Measurements from ENCODE around the gene HHIPL1. TPM values are rescaled to one million over a fixed set of nuclear protein-coding genes. Genes with fewer than 3 reads are reported as not detected.

The HHIPL1 gene
- total RNA-seq, 6 donors from 2014 or later: 0.61 to 2.2 (median 1.3) TPM

DNA sequence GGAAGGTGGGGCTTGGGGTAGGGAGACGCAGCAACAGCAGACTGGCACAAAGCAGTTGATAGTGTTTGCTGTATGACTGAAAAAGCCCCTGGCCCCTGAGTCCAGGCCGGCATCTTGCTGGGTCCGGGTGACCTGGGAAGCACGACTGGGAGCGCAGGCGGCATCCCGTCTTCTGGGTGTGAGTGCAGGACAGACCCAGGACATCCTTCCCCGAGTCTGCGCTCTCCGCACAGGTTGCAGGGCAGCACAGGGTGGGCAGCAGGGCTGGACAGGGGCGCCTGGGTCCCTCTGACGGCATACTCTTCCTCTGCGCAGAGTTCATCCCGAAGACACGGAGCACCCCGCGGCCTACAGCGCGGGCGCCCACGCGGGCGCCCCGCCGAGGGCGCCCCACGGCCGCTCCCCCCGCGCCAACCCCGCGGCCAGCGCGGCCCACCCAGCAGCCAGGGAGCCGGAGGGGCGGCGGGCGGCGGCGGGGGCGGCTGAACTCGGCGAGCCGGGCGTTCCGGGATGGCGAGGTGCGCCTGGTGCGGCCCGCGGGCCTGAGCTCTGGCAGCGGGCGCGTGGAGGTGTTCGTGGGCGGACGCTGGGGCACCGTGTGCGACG lies 29.9 kb downstream of the HHIPL1 start:
- peak in 1 of 2 donors; percentile 48 for DNase-seq
- 75 to 87% methylated on average over 9 to 60 of the region's 60 CpGs for WGBS, 2 donors
- Histone ChIP-seq H3K4me1 (no peaks in the 10 kb centered on the region), H3K4me3 (no peak overlapping the region), H3K9me3 (peaks cover 0 to 12% (median 9%) of the 10 kb centered on the region in 4 donors), H3K36me3 (no peaks in the 10 kb centered on the region), H3K27ac (no peak overlapping the region), H3K27me3 (peaks cover 0 to 5% (median 0%) of the 10 kb centered on the region in 4 donors)
- TF ChIP-seq POLR2A (IDR thresholded peaks at IDR 0.05) (no peak), POLR2AphosphoS5 (IDR thresholded peaks at IDR 0.05) (no peak), EP300 (IDR thresholded peaks at IDR 0.05) (no peak)
- TF ChIP-seq, protein P1, sequence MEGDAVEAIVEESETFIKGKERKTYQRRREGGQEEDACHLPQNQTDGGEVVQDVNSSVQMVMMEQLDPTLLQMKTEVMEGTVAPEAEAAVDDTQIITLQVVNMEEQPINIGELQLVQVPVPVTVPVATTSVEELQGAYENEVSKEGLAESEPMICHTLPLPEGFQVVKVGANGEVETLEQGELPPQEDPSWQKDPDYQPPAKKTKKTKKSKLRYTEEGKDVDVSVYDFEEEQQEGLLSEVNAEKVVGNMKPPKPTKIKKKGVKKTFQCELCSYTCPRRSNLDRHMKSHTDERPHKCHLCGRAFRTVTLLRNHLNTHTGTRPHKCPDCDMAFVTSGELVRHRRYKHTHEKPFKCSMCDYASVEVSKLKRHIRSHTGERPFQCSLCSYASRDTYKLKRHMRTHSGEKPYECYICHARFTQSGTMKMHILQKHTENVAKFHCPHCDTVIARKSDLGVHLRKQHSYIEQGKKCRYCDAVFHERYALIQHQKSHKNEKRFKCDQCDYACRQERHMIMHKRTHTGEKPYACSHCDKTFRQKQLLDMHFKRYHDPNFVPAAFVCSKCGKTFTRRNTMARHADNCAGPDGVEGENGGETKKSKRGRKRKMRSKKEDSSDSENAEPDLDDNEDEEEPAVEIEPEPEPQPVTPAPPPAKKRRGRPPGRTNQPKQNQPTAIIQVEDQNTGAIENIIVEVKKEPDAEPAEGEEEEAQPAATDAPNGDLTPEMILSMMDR (IDR thresholded peaks at IDR 0.05): no peak
- no peak for ATAC-seq (ENCODE audit: low FRiP score in 2 of 2)

DNA sequence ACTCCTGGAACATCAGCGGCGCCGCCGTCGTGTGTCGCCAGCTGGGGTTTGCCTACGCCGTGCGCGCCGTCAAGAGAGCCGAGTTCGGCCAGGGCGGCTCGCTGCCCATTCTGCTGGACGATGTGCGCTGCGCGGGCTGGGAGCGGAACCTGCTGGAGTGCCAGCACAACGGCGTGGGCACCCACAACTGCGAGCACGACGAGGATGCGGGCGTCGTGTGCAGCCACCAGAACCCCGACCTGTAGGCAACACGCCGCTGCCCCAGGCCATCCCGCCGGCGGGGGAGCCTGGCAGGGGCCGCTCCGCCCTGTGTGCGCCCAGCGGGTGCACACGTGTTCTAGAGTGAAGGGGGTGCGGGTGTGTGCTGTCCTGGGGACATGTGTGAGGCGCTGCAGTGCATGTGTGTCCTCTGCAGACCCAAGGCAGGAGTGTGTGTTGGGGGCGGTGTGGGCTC lies 30.5 kb downstream of the HHIPL1 start:
- peaks cover 0 to 5% (median 0%) of the 10 kb centered on the region in 4 donors for H3K27me3 ChIP-seq
- H3K36me3 ChIP-seq: no peaks in the 10 kb centered on the region
- ATAC-seq (ENCODE audit: low FRiP score in 2 of 2) (no peak), DNase-seq (peak in 1 of 2 donors; percentile 79)
- H3K4me1 ChIP-seq: no peaks in the 10 kb centered on the region
- peaks cover 0 to 12% (median 9%) of the 10 kb centered on the region in 4 donors for H3K9me3 ChIP-seq
- H3K27ac ChIP-seq: no peak overlapping the region
- TF ChIP-seq, protein P1 (IDR thresholded peaks at IDR 0.05): no peak
- TF ChIP-seq POLR2A (IDR thresholded peaks at IDR 0.05): no peak
- no peak for TF ChIP-seq EP300 (IDR thresholded peaks at IDR 0.05)
- TF ChIP-seq POLR2AphosphoS5 (IDR thresholded peaks at IDR 0.05): no peak
- 72 to 81% methylated on average over 20 to 42 of the region's 42 CpGs for WGBS, 2 donors
- no peak overlapping the region for H3K4me3 ChIP-seq

DNA sequence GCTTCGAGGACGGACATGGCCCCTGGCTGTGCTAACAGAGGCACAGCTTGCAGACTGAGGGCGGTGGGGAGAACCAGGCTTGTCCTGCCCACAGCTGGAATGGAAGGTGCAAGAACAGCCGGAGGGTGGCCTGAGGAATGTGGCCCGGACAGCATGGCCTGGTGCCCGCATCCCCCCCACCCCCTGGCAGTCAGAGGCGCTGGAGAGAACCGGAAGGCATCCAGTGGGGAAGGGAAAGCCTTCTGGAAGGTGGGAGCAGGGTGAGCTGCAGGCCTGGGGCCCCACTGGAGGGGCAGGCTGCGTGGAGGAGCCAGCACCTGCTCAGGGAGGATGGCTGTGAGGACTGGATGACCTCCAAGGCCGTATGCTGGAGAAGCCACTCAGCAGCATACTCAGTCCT lies 31.0 kb downstream of the HHIPL1 start:
- Histone ChIP-seq H3K4me1 (no peaks in the 10 kb centered on the region), H3K27ac (no peak overlapping the region), H3K27me3 (peaks cover 0 to 5% (median 0%) of the 10 kb centered on the region in 4 donors), H3K9me3 (peaks cover 0 to 12% (median 9%) of the 10 kb centered on the region in 4 donors), H3K4me3 (no peak overlapping the region), H3K36me3 (no peaks in the 10 kb centered on the region)
- 56 to 67% methylated on average over 8 to 10 of the region's 10 CpGs for WGBS, 2 donors
- TF ChIP-seq EP300 (IDR thresholded peaks at IDR 0.05): no peak
- DNase-seq (peak in 1 of 2 donors; percentile 71), ATAC-seq (ENCODE audit: low FRiP score in 2 of 2) (no peak)

DNA sequence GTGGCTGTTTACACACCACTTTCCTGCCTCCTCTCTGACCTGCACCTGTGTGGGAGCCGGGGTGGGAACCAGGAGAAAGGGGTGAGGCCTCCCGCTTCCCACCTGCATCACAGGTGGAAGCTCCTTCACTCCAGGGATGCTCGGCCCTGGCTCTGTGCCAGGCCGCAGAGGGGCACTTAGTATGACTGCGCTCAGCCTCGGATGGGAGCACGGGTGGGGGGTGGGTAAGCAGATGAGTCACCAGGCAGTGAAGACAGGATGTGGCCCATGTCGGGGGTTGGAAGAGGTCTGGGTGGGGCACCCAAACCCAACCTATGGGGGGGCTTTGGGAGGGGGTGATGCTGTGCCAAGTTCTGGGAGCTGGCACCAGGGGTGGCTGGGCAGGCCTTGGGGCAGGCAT lies 31.7 kb downstream of the HHIPL1 start:
- no peak overlapping the region for H3K4me3 ChIP-seq
- peaks cover 0 to 12% (median 9%) of the 10 kb centered on the region in 4 donors for H3K9me3 ChIP-seq
- DNase-seq: peak in 1 of 2 donors; percentile 73
- H3K27me3 ChIP-seq: peaks cover 0 to 5% (median 0%) of the 10 kb centered on the region in 4 donors
- H3K36me3 ChIP-seq: no peaks in the 10 kb centered on the region
- TF ChIP-seq EP300 (IDR thresholded peaks at IDR 0.05) (no peak), POLR2A (IDR thresholded peaks at IDR 0.05) (no peak), POLR2AphosphoS5 (IDR thresholded peaks at IDR 0.05) (no peak)
- TF ChIP-seq, protein P1 (IDR thresholded peaks at IDR 0.05): no peak
- no peaks in the 10 kb centered on the region for H3K4me1 ChIP-seq
- WGBS, 2 donors: 65% methylated on average over 8 of the region's 8 CpGs; no CpG with 5 or more reads in 1 of the 2 donors
- H3K27ac ChIP-seq: no peak overlapping the region
- no peak for ATAC-seq (ENCODE audit: low FRiP score in 2 of 2)

DNA sequence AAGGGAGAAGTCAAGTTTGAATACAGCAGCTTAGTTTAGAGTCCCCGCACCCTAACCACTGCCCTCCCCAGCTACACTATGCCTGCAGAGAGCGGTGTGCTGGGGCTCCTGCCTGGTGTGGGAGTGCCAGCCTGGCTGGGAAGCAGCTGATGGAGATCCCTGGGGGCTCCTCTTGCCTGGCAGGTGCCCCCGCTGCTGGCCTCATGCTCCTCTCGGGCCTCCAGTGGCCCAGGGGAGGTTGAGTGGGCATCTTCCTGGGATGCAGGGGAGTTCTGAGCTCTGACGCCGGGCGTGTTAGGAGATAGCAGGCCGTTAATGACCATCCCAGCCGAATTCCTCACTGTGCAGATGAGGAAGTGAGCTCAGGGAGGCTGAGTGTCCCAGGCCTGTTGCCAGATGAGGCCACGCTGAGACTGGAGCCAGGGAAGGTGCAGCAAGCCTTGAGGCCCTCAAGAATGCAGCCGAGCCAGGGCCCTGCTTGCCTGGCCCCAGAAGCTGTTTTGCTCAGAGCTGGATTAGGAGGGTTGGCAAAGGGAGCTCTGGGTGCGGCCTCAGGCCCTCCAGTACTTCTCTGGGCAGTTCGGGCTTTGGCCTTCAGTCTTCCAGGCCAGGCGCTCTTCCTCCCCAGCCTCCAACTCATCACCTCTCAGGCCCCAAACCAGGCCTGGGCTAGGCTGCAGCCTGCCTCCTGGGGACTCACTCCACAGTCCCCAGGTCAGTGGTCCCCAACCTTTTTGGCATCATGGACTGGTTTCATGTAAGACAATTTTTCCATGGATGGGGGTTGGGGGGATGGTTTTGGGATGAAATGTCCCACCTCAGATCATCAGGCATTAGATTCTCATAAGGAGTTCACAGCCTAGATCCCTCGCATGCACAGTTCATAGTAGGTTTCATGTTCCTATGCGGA lies 32.6 kb downstream of the HHIPL1 start:
- ATAC-seq (ENCODE audit: low FRiP score in 2 of 2): peak in 1 of 2 donors; percentile 68
- Histone ChIP-seq H3K4me1 (peaks cover 0 to 2% (median under 1%) of the 10 kb centered on the region in 4 donors), H3K4me3 (no peak overlapping the region), H3K27me3 (peaks cover 0 to 5% (median 0%) of the 10 kb centered on the region in 4 donors), H3K9me3 (peaks cover 0 to 12% (median 9%) of the 10 kb centered on the region in 4 donors), H3K36me3 (no peaks in the 10 kb centered on the region), H3K27ac (peak overlapping the region in 2 of 4 donors; percentile 8 to 39)
- WGBS, 2 donors: 76 to 81% methylated on average over 12 to 14 of the region's 16 CpGs
- peak; percentile 51 to 83 for DNase-seq
- TF ChIP-seq POLR2AphosphoS5 (IDR thresholded peaks at IDR 0.05) (no peak), EP300 (IDR thresholded peaks at IDR 0.05) (no peak), POLR2A (IDR thresholded peaks at IDR 0.05) (no peak)
- TF ChIP-seq, protein P1 (IDR thresholded peaks at IDR 0.05): no peak
